ENCODE results near the gene PRPF31.
"Not testable (repeated sequence)": the region's sequence is repeated elsewhere in the genome, so short reads cannot be mapped to it uniquely, and the experiment has no call there.

PRPF31 gene

GRCh38 chr19:54165222-54165621 is 49.7 kb downstream of the PRPF31 start:
- no peak for DNase-seq

DNA sequence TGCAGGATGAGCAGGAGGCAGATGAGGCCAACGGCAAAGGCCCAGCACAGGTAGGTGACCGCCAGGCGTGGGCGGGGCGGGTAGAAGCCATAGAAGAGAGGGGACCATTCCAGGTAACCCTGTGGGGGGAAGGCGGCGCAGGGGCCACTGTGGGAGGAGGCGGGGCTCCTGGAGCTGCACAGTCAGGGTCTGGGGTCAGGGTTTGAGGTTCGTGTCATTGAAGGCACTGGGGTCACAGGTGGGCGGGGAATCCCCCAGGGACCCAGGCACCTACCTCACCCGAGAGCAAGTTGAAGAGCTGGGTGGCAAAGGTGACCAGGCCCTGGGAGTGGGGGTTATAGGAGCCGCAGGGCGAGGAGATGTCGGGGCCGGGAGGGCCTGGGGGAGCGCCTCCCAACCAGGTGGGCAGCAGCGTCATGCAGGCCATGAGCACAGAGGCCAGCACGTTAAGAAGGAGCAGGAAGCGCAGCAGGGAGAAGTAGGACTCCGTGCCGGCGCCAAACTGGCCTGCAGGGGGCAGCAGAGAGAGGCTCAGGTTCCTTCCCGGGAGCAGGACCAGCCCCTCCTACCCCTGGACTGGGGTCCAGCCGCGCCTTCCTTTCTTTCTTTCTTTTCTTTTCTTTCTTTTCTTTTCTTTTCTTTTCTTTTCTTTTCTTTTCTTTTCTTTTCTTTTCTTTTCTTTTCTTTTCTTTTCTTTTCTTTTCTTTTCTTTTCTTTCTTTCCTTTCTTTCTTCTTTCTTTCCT is 52.8 kb downstream of the PRPF31 start:
- peak; percentile 58 for DNase-seq

GRCh38 chr19:54169149-54169740 is 53.7 kb downstream of the PRPF31 start:
- DNase-seq: no peak

- not testable (repeated sequence) for DNase-seq
Observed at GRCh38 chr19:54171736-54172431, 56.3 kb downstream of the PRPF31 start.

- DNase-seq: peak; percentile 82
Observed at GRCh38 chr19:54172471-54173358, 57.2 kb downstream of the PRPF31 start, which contains the start of gene TMC4. Gene TMC4 (minus strand): TSS chr19:54173160. CDS start chr19:54173117, 43 bp downstream.

DNA sequence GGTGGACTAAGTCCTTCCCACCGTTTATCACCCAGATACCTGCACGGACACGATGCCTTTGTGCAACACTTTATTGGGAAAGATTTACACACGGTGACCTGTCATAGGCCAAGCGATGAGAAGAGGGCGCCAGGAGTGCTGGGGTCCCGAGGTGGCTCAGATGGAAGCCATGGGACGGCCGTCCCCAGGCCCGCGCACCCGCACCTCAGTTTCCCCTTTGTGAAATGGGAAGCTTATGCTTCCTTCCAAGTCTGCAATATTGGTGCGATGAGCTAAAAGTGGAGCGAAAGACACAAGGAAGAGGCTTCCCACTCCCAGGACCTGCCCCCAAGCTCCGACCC is 57.8 kb downstream of the PRPF31 start:
- no peak for DNase-seq

- DNase-seq: no peak
Observed at GRCh38 chr19:54173951-54174834, 58.6 kb downstream of the PRPF31 start.

GRCh38 chr19:54178581-54179261 is 63.2 kb downstream of the PRPF31 start:
- no peak for DNase-seq

- DNase-seq: no peak
Observed at GRCh38 chr19:54179262-54179852, 63.8 kb downstream of the PRPF31 start.

DNA sequence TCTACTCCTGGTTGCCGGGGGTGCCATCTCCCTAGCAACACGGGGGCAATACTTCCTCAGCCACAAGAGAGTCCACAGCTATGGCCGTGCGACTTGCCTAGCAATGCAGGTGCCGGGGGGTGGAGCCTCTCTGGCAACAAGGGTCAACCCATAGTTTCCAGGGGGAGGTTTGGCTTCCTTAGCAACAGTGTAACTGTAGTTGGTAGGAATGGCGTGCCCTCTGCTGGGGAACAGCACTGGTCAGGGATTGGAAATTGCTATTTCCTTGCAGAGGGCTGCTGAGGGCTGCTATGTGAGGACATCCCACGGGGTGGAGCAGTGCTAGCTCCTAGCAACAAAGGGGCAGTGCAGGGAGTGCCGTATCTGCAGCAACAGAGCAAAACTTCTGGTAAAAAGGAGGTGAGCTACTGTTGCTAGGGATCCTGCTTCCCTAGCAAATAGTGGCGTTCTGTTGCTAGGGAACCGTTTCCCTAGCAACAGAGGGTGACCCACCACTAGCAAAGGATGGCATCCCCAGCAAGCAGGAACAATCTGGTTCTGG is 64.4 kb downstream of the PRPF31 start:
- no peak for DNase-seq

- DNase-seq: no peak
Observed at GRCh38 chr19:54180691-54181091, 65.1 kb downstream of the PRPF31 start.
